HG03097 (cell line): ENCODE measurements around the gene OR8D1.
"Not testable (repeated sequence)": the region's sequence is repeated elsewhere in the genome, so short reads cannot be mapped to it uniquely, and the experiment has no call there.

Experiments
- ATAC-seq: cut with Tn5 transposase; IDR thresholded peaks from one replicate; pipeline ENCODE4 v1.9.1; 2021; ENCODE audit not compliant: unreplicated experiment, low FRiP score

OR8D1 gene

DNA sequence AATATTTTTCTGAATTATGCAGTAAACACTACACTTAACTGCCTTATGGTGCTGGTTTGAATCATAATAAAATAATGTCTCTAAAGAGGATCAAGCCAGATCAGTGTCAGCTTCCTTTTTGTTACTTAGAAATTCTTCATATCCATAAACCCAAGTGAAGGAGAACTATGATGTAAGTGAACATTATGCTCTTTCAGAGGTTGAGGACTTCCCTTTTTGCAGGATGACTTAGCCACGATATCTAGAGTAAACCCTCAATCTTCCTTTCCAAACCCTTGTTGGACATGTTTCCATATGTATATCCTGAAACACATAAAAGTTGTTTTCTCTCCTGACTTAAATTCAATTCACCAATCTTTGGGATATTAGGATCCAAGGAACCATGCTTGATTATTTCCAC is 19.1 kb downstream of the OR8D1 start:
- ATAC-seq, result no peak

DNA sequence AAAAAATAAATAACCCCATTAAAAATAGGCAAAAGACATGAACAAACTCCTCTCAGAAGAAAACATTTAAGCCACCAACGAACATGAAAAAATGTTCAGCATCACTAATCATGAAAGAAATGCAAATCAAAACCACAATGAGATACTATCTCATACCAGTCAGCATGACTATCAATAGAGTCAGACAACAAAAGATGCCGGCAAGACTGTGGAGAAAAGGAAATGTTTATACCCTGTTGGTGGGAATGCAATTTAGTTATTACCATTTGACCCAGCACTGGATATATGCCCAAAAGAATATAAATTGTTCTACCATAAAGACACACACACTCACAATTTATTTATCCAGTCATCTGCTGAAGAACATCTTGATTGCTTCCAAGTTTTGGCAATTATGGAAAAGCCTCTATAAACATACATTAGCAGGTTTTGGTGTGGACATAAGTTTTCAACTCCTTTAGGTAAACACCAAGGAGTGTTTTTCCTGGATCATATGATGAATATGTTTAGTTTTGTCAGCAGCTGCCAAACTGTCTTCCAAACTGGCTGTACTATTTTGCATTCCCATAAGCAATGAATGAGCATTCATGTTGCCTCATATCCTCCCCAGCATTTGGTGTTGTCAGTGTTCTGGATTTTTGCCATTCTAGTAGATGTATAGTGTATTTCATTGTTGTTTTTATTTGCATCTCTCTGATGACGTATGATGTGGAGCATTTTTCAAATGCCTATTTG is 28.0 kb downstream of the OR8D1 start:
- ATAC-seq, result no peak

DNA sequence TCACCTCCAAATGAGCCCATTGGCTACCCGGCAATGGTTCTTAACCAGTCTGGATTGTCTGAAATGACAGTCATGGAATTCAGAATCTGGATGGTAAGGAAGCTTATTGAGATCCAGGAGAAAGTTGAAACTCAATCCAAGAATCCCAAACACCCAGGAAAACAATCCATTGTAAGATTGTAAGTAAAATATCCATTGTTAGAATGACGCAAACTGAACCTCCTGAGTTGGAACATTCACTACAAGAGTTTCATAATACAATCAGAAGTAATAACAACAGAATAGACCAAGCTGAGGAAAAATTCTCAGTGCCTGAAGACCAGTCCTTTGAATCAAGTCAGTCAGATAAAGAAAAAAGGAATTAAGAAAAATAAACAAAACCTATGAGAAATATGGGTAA is 35.5 kb downstream of the OR8D1 start:
- ATAC-seq, result no peak

DNA sequence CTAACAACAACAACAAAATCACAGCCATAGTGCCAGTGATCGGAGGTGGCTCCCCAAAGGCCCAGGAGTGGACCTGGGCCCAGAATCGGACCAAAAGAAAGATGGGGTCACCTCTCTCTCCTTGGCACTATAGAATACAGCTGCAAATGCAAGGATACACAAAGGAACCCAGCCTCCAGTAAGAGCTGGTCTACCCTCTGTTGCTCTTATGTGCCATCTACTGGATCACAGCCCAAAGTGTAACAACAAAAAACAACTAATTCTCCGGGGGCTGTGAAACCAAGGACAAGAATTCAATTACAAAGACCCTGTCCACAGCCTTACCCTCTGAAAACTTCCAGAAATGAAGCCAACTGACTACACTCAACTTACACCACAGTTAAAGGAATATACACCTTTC is 35.9 kb downstream of the OR8D1 start:
- ATAC-seq, result no peak

DNA sequence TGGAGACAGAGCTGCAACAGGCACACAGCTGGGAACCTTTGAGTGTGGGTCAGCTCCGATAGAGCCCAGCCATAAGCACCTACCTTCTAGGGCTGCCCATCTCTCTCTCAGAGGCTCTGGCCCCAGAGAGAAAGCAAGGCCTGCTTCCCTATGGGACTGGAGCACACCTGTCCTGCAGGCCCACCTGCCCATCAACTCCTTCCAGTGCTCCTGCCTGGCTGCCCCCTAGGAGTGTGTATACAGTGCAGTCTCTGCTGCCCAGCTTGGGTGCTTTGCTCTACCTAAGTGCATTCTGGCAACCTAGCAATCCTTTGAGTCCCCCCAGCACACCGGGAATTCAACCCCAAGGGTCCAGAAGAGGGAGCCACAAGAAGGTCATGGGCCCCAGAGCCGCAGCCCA is 36.5 kb downstream of the OR8D1 start:
- no peak for ATAC-seq

DNA sequence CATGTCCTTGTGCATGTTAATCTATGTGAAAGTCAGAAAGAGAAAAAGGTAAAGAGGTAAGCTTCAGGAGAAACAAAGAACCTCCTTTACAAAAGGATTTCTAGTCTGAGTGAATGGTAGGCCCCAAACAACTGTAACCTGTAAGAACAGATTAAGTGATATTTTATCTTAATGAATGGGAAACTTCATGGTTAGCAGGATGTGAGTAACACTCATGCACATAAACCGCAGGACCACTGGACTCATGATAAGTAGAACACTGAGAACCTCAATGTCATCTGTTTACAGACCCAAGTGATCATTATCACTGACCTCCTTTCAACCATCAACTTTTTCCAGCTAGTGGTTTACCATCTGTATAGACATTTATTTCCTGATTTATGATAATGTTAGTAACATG is 37.7 kb downstream of the OR8D1 start:
- no peak for ATAC-seq

DNA sequence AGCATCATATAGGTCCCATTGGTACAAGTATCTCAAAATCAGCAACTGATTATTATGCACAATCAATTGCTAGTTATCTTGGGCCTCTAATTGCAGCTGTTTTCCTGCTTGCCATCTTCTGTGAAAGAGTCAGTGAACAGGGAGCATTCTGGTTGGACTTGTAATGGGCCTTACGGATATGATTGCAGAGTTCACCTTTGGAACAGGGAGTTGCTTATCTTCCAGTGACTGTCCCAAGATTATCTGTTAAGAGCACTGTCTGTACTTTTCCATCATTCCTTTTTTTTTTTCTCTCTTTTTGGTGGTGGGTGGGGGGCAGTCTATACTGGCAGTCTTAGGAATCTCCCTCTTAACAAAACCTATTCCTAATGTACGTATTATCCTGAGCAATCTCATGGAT is 39.7 kb downstream of the OR8D1 start:
- no peak for ATAC-seq

DNA sequence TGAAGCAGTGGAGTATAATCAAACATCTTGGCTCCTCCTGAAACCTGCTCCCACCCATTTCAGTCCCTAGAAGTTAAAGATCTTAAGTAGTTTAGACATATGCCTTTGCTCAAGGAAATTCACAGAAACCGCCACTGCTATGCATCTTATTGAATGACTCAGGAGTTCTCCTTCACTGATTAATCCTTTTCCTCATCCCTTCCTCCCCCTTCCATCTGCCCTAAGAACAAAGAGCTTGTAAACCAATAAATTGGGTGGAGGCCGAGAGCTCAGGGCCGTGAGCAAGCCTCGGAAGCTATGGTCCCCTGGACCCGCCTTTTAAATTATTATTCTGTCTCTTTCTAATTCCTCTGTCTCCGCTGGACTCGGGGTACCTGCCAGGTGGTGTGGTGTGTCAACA is 42.9 kb downstream of the OR8D1 start:
- ATAC-seq, result not testable (repeated sequence)

DNA sequence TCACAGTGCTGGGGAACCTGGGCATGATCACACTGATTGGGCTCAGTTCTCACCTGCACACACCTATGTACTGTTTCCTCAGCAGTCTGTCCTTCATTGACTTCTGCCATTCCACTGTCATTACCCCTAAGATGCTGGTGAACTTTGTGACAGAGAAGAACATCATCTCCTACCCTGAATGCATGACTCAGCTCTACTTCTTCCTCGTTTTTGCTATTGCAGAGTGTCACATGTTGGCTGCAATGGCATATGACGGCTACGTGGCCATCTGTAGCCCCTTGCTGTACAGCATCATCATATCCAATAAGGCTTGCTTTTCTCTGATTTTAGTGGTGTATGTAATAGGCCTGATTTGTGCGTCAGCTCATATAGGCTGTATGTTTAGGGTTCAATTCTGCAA is 48.7 kb downstream of the OR8D1 start:
- ATAC-seq, result not testable (repeated sequence)

DNA sequence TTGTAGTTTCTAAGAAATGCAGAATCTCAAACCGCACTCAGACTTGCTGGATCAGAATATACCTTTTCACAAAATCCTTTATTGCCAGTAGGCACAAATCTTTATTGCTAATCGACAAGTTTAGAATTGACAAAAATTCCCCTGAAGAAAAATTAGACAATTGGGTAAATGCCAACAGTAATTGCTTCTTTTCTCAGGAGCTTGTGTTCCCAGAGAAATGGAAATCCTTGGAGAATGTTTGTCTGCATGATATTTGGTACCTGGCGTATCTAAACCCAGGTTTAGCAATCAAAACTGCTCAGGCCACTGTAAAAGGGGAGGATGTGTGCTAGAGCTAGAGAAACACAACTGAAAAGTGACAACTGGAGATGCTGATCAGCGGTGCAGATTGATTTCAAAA is 57.7 kb downstream of the OR8D1 start, which contains the start of gene OR8G5:
TSS of gene OR8G5 (plus strand) at position 301 of the 400 bp plus-strand sequence. CDS start 8,556 bp downstream, outside the sequence.
- no peak for ATAC-seq
